Umbilical cord (tissue), 2 donors: ENCODE data around the gene WNK2. TPM values are rescaled to one million over a fixed set of nuclear protein-coding genes. Genes with fewer than 3 reads are reported as not detected.

ENCODE experiments used
- DNase-seq: peaks from one replicate; pipeline ENCODE4 v3.0.0-alpha.2; 2015; ENCODE audit warnings: low spot score
- total RNA-seq: library from RNA; depleted of rRNA; stranded (reverse); fragments of >200 nt; gene quantifications from one replicate; pipeline ENCODE4 v1.2.3, GENCODE V29; 2014; ENCODE audit warnings: low replicate concordance; ENCODE audit not compliant: insufficient read depth

The WNK2 gene
- total RNA-seq, 1 donor from 2014 or later: 10.4 TPM

GRCh38 chr9:93253633-93254032 is 69.7 kb downstream of the WNK2 start:
- DNase-seq: no peak

DNA sequence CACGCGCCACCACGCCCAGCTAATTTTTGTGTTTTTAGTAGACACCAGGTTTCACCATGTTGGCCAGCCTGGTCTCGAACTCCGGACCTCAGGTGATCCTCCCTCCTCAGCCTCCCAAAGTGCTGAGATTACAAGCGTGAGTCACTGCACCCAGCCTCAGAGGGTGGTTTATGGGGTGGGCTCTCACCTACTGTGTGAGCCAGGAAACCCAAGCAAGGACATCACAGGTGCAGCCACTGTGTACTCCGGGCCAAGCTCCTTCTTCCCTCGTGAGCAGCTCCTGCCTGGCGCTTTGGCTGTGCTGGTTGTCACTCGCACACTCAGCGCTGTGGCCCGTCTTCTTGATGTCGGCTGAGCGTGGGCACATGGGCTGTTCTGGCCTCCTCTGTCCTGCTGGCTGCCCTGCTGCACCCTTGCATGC is 70.1 kb downstream of the WNK2 start:
- no peak for DNase-seq

DNA sequence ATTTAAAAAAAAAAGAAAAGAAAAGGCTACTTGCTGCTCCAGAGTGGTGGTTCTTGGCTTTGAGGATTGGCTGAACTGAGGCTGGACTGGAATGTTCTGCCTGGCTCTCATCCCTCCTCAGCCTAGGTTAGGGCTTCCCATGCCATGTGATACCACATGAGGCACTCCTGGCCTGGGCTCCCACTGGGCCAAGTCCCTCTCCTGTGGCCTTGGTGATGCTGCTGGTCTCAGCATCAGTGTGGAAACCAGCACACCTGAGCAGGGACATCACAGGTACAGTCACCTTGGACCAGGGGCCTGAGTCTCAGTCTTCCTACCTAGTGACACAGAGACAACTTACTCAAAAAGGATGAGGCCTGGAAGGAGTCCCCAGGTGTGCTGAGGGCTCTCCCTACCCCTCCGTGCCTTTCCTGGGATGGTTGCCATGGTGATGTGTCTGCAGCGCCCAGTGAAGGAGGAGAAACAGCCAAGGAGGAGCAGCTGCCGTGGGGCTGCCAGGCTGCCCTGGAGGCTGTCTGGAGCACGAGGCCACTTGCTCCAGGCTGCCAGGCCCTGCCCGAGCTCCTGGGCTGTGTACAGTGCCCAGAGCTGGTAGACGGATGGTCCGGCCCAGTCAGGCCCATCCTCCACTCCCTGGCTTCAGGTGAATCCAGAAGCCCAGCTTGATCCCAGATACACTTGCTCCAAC is 71.0 kb downstream of the WNK2 start:
- no peak for DNase-seq

DNA sequence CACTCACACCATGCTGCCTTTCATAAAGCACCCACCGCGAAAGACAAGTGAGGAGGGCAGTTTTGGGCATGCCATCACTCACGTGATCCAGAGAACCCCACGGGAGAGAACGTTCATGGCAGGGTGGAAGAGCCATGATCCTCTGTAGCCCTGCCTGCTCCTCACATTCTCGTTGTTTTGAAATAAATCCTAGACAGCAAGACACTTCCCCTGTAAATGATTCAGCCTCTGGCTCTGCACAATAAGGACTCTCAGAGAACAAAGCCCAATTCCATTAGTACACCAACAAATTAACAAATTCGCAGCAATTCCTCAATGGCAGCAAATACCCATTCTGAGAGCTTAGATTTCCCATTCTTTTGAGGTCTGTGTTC is 71.5 kb downstream of the WNK2 start:
- no peak for DNase-seq

- DNase-seq: no peak
These were observed 72.3 kb downstream of the WNK2 start for GRCh38 chr9:93255994-93256877.

DNA sequence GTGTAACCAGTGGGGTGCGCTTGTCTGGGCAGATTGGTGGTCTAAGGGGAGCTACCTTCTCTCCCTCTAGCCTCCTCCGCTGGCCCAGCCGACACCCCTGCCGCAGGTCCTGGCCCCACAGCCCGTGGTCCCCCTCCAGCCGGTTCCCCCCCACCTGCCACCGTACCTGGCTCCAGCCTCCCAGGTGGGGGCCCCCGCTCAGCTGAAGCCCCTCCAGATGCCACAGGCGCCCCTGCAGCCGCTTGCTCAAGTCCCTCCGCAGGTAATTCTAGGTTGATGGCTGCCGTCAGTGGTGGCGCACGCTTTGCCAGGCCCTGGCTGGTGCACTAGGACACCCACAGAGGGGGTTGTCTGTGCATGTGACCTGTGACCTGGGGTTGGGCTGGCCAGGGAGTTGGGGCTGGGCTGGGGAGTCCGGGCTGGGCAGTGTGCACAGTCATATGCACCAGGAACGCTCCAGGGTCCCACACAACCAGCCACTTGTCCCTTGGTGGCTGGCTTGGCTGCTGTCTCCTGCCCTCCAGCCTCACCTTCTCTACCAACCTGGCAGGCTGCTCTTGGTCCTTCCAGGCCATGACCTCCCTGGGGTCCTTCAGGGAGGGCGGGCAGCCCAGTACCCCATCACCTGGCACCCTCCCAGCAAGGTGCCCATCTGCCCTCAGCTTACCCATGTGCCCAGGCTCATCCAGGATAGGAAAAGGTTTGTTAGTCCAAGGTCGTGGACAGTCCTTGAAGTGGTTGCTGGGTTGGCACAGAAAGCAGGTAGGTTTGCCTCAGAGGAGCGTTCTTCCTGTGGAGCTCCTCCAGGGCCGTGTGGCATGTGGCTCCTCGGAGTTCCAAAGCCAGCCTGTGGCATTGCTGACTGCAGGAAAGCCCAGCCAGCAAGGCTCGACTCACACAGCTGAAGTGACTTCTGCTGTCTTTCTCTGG is 73.2 kb downstream of the WNK2 start:
- DNase-seq: no peak

GRCh38 chr9:93257808-93258331 is 73.9 kb downstream of the WNK2 start:
- no peak for DNase-seq

DNA sequence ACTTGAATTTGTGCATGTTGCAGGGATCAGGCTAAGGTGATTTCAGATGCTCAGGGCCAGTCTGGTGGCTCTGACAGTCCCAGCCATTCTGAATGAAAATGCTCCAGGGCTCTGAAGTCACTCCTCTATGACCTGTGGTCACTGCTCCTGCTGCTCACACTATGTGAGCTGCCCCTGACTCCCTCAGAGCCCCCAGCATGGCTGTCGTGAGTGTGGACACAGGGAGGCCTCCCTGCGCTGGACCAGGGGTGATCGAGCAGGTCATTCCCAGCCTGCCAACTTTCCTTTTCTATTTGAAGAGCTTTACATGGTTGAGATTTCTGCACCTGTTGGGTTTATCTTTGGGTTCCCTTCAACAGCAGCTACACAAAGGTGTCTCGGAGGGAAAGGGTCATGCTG is 74.5 kb downstream of the WNK2 start:
- no peak for DNase-seq

GRCh38 chr9:93258818-93259489 is 75.0 kb downstream of the WNK2 start:
- DNase-seq: no peak

DNA sequence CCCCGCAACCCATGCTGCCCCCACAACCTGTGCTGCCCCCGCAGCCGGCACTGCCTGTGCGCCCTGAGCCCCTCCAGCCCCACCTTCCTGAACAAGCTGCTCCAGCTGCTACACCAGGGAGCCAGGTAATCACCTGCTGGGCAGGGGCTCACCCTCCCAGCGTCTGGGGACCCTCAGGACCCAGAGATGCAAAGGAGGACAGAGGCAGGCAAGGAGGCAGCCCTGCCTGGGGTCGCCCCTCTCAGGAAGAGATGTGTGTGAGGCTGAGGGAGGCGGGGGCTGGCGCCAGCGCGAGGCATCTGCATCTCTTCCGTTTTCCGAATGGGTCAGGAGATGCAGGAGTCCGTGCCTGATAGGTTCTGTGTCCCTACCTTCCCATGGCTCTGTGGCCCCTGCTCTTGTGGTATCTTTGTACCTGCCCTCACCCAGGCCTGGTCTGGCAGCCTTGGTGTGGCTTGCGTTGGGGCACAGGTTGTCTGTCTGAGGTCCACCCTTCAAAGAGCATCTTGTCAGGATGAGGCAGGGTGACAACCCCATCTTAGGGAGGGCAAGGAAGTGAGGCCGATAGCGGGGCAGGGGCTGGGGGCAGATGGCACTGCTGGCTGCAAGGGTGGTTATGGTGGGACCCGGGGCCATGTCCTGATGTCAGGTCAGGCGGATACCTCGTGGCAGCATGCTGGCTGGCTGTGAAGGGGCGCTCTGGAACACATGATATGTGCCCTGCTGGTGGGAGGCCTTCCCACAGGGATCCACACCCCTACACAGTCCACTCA is 75.7 kb downstream of the WNK2 start:
- no peak for DNase-seq

- no peak for DNase-seq
These were observed 76.5 kb downstream of the WNK2 start for GRCh38 chr9:93260263-93261066.

GRCh38 chr9:93261281-93261680 is 77.3 kb downstream of the WNK2 start:
- no peak for DNase-seq

DNA sequence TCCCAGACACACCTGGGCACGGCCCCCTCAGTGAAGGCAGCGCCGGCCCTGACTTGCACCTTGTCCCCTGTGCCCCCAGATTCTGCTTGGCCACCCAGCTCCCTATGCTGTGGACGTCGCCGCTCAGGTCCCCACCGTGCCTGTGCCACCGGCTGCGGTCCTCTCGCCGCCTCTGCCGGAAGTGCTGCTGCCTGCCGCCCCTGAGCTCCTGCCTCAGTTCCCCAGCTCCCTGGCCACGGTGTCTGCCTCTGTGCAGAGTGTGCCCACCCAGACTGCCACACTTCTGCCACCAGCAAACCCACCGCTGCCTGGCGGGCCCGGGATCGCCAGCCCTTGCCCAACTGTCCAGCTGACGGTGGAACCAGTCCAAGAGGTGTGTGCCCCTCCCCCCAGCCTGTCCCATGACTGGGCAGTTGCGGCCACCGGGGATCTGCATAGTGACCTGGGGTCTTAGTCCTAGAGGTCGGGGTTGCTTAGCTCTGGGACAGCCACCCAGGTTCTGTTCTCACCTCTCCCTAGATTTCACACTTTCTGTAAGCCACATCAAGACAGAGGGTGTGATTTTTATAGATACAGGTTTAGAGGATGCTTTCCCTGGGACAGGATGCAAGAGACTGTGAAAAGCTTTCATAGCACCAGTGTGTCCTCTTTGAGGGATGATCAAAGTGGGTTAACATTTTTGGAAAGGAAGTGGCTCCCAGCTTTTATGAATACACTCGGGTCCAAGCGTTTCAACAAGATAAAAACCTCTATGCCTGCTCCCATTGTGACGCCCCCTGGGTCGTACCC is 78.0 kb downstream of the WNK2 start:
- no peak for DNase-seq

DNA sequence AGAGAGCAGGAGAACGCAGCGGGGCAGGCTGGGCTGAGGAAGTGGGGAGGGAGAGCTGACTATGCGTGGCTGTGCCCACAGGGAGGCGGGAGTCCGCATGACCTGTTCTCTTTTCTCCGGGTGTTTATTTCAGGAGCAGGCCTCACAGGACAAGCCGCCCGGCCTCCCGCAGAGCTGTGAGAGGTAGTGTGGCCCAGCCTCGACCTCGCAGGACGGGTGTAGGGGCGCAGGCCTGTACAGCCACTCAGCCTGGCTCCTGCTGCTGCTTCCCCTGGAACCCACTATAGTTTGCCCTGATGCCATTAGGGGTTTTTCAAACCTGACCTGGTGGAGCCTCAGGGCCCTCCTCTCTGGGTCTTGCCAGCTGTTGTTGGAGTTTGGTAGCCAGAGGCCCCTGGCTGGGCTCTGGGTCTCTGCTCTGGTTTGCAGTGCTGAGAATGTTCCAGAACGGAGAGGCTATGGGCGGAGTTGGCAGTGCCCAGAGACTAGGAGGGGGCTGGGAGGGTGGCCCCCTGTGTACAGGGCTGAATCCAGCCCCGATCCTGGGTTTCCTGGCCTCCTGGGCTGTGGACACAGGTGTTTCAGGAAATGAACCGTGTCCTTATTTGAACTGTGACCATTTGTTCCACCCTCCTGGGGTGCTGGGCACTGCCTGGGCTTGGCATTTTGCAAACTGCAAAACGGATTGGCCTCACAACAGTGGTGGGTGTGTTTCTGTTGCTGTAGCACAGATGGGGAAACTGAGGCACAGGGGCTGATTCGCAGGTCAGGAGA is 78.8 kb downstream of the WNK2 start:
- DNase-seq: no peak

- no peak for DNase-seq
These were observed 79.6 kb downstream of the WNK2 start for GRCh38 chr9:93263334-93264229.

- DNase-seq: no peak
These were observed 80.6 kb downstream of the WNK2 start for GRCh38 chr9:93264338-93265125.
